Keratinocyte (primary cell): ENCODE measurements around the gene NATD1. TPM values are rescaled to one million over a fixed set of nuclear protein-coding genes. Genes with fewer than 3 reads are reported as not detected.

Source experiments
- DNase-seq: peaks from one replicate; pipeline ENCODE4 v3.0.0-alpha.2; 2011; ENCODE audit warnings: low read depth, missing footprints, low spot score
- FAIRE-seq: peaks from 2 replicates; lab custom pipeline; 2011; peaks lifted over from hg19 to GRCh38; lab: Jason Lieb, UNC
- H2AFZ ChIP-seq: 2 replicates; pipeline ENCODE4 v1.6.0; 2012; ENCODE audit warnings: low read length, control low read depth, inconsistent platforms; ENCODE audit not compliant: control insufficient read depth
- H3K27ac ChIP-seq: 2 replicates; pipeline ENCODE4 v1.5.1; 2011; ENCODE audit warnings: low read length; ENCODE audit not compliant: control insufficient read depth, insufficient read depth
- H3K27me3 ChIP-seq: 3 replicates; pipeline ENCODE4 v1.6.0; 2011; ENCODE audit warnings: low read length; ENCODE audit not compliant: control insufficient read depth, insufficient read depth; ENCODE audit errors: extremely low read depth
- H3K36me3 ChIP-seq, 2 experiments: 2 replicates in 1 of 2; 3 replicates in 1 of 2; pipeline ENCODE4 v1.5.1; 2011; ENCODE audit warnings: low read length in 2 of 2, mild to moderate bottlenecking in 1 of 2; ENCODE audit not compliant: control insufficient read depth in 2 of 2, insufficient read depth in 2 of 2; ENCODE audit errors: extremely low read depth in 1 of 2
- H3K4me1 ChIP-seq: 3 replicates; pipeline ENCODE4 v1.5.1; 2011; ENCODE audit warnings: low read length; ENCODE audit not compliant: control insufficient read depth, insufficient read depth; ENCODE audit errors: extremely low read depth
- H3K4me2 ChIP-seq: 3 replicates; pipeline ENCODE4 v1.6.0; 2011; ENCODE audit warnings: low read depth, low read length; ENCODE audit not compliant: control insufficient read depth, insufficient read depth; ENCODE audit errors: extremely low read depth
- H3K4me3 ChIP-seq, 3 experiments: fragments of 200-600 bp in 1 of 3; sonication (generic) in 1 of 3; 2 replicates in 2 of 3; 3 replicates in 1 of 3; pipeline ENCODE4 v1.5.1; 2011 to 2016; ENCODE audit warnings: low read length in 3 of 3, mild to moderate bottlenecking in 3 of 3, control low read depth in 2 of 3, inconsistent platforms in 1 of 3, low read depth in 1 of 3, mixed read lengths in 1 of 3, mixed run types in 1 of 3, moderate library complexity in 1 of 3; ENCODE audit not compliant: control insufficient read depth in 2 of 3, insufficient read depth in 2 of 3; ENCODE audit errors: extremely low read depth in 1 of 3
- H3K79me2 ChIP-seq: 2 replicates; pipeline ENCODE4 v1.6.0; 2012; ENCODE audit warnings: low read length; ENCODE audit not compliant: control insufficient read depth, insufficient read depth
- H3K9ac ChIP-seq: 3 replicates; pipeline ENCODE4 v1.6.0; 2011; ENCODE audit warnings: low read length; ENCODE audit not compliant: control insufficient read depth, insufficient read depth; ENCODE audit errors: extremely low read depth
- H3K9me1 ChIP-seq: 3 replicates; pipeline ENCODE4 v1.6.0; 2011; ENCODE audit warnings: low read length; ENCODE audit not compliant: control insufficient read depth, insufficient read depth; ENCODE audit errors: extremely low read depth
- H3K9me3 ChIP-seq: 2 replicates; pipeline ENCODE4 v1.5.1; 2012; ENCODE audit warnings: low read depth, low read length; ENCODE audit not compliant: control insufficient read depth
- H4K20me1 ChIP-seq: 3 replicates; pipeline ENCODE4 v1.6.0; 2011; ENCODE audit warnings: low read length; ENCODE audit not compliant: control insufficient read depth, insufficient read depth; ENCODE audit errors: extremely low read depth
- CTCF ChIP-seq, 3 experiments: IDR thresholded peaks in 1 of 3; conservative IDR thresholded peaks in 1 of 3; optimal IDR thresholded peaks in 1 of 3; 2 replicates in 2 of 3; 3 replicates in 1 of 3; pipeline versions ENCODE3 to v1.5.1; 2011; ENCODE audit warnings: low read length in 3 of 3, mild to moderate bottlenecking in 3 of 3, moderate library complexity in 2 of 3, control low read depth in 1 of 3, inconsistent platforms in 1 of 3; ENCODE audit not compliant: insufficient read depth in 2 of 3; ENCODE audit errors: extremely low read depth in 1 of 3
- EZH2 ChIP-seq: IDR thresholded peaks from one replicate; pipeline ENCODE4 v1.6.1; 2012; ENCODE audit warnings: inconsistent platforms, mild to moderate bottlenecking, low read length, moderate library complexity
- dilution Hi-C: fragments of 300-500 bp; cut with MboI; formaldehyde crosslinking; loops from one replicate; pipeline ENCODE4 v1.7.0; 2020; ENCODE audit warnings: low sequenced_read_pairs; ENCODE audit not compliant: extremely low pct_ligation_motif_present
- polyA plus RNA-seq, 5 experiments: library from polyadenylated mRNA; depleted of rRNA in 3 of 5; stranded (reverse) in 3 of 5; stranded (forward) in 1 of 5; unstranded in 1 of 5; fragments of >200 nt; gene quantifications; 1 replicate in 1 of 5; 2 replicates in 3 of 5; 3 replicates in 1 of 5; pipeline versions ENCODE4 v1.2.1 to v1.2.3, GENCODE V29; 2011 to 2012; ENCODE audit warnings: missing spikeins in 2 of 5, low read depth in 1 of 5, low replicate concordance in 1 of 5

The NATD1 gene
- polyA plus RNA-seq, 1 donor (not counting 4 experiments of a cell fraction or from before 2014, with no cell fraction given) = 1.5 TPM

GRCh38 chr17:21272881-21273792 is 19.9 kb upstream of the NATD1 start:
- dilution Hi-C loops = no loop called here
- Histone ChIP-seq H3K4me2 (no peak overlapping the region), H3K9me3 (no peaks in the 10 kb centered on the region), H3K4me1 (peaks cover 30% of the 10 kb centered on the region), H4K20me1 (no peaks in the 10 kb centered on the region), H3K9ac (no peak overlapping the region), H3K4me3 (no peak overlapping the region), H2AFZ (no peak overlapping the region), H3K27ac (no peak overlapping the region), H3K9me1 (no peaks in the 10 kb centered on the region), H3K79me2 (no peaks in the 10 kb centered on the region), H3K27me3 (no peaks in the 10 kb centered on the region), H3K36me3 (no peaks in the 10 kb centered on the region)
- no peak for DNase-seq
- TF ChIP-seq EZH2 = no peak
- no peak for TF ChIP-seq CTCF (optimal IDR thresholded peaks at IDR 0.05 in 1 of 3, IDR thresholded peaks at IDR 0.05 in 1 of 3, conservative IDR thresholded peaks at IDR 0.05 in 1 of 3; ENCODE audit: extremely low read depth in 1 of 3, insufficient read depth in 2 of 3, low read length in 3 of 3)
- FAIRE-seq = peak; percentile 90

- Histone ChIP-seq H3K27ac (no peak overlapping the region), H3K27me3 (no peaks in the 10 kb centered on the region), H3K4me2 (no peak overlapping the region), H3K9me1 (no peaks in the 10 kb centered on the region), H2AFZ (no peak overlapping the region), H3K9me3 (no peaks in the 10 kb centered on the region), H3K36me3 (no peaks in the 10 kb centered on the region), H3K9ac (no peak overlapping the region), H3K79me2 (no peaks in the 10 kb centered on the region), H4K20me1 (no peaks in the 10 kb centered on the region), H3K4me3 (no peak overlapping the region), H3K4me1 (peaks cover 31% of the 10 kb centered on the region)
- no peak for DNase-seq
- FAIRE-seq = no peak
- dilution Hi-C loops = no loop called here
- TF ChIP-seq CTCF (optimal IDR thresholded peaks at IDR 0.05 in 1 of 3, IDR thresholded peaks at IDR 0.05 in 1 of 3, conservative IDR thresholded peaks at IDR 0.05 in 1 of 3; ENCODE audit: extremely low read depth in 1 of 3, insufficient read depth in 2 of 3, low read length in 3 of 3) (no peak), EZH2 (no peak)
Observed at GRCh38 chr17:21272250-21272649, 19.0 kb upstream of the NATD1 start.
